ENCODE results near the gene CLASP1.
"Not testable (repeated sequence)": the region's sequence is repeated elsewhere in the genome, so short reads cannot be mapped to it uniquely, and the experiment has no call there.

CLASP1 gene

GRCh38 chr2:121575800-121576199, 73.5 kb downstream of the CLASP1 start:
- DNase-seq: no peak

- no peak for DNase-seq
These were observed 78.6 kb downstream of the CLASP1 start for GRCh38 chr2:121570667-121571055.

GRCh38 chr2:121570036-121570666, 79.1 kb downstream of the CLASP1 start:
- peak; percentile 22 for DNase-seq

GRCh38 chr2:121567957-121568409, 81.3 kb downstream of the CLASP1 start:
- no peak for DNase-seq

GRCh38 chr2:121567452-121567851, 81.8 kb downstream of the CLASP1 start:
- DNase-seq: no peak

GRCh38 chr2:121565389-121566250, 83.6 kb downstream of the CLASP1 start:
- peak; percentile 68 for DNase-seq

GRCh38 chr2:121564905-121565304, 84.4 kb downstream of the CLASP1 start:
- no peak for DNase-seq

- DNase-seq: not testable (repeated sequence)
These were observed 85.5 kb downstream of the CLASP1 start for GRCh38 chr2:121563754-121564153.

GRCh38 chr2:121562269-121563176, 86.7 kb downstream of the CLASP1 start:
- DNase-seq: no peak

GRCh38 chr2:121561617-121562268, 87.5 kb downstream of the CLASP1 start:
- DNase-seq: no peak

- no peak for DNase-seq
These were observed 90.9 kb downstream of the CLASP1 start for GRCh38 chr2:121558329-121558728.

GRCh38 chr2:121555008-121555407, 94.3 kb downstream of the CLASP1 start:
- DNase-seq: no peak

GRCh38 chr2:121552477-121553180, 96.6 kb downstream of the CLASP1 start:
- not testable (repeated sequence) for DNase-seq

- DNase-seq: no peak
These were observed 98.6 kb downstream of the CLASP1 start for GRCh38 chr2:121550669-121551068.

- no peak for DNase-seq
These were observed 101.6 kb downstream of the CLASP1 start for GRCh38 chr2:121547646-121548045.

- no peak for DNase-seq
These were observed 103.3 kb downstream of the CLASP1 start for GRCh38 chr2:121545913-121546312.

GRCh38 chr2:121545257-121545656, 104.0 kb downstream of the CLASP1 start:
- no peak for DNase-seq

- no peak for DNase-seq
These were observed 107.8 kb downstream of the CLASP1 start for GRCh38 chr2:121541495-121541894.

GRCh38 chr2:121539750-121540469, 109.4 kb downstream of the CLASP1 start:
- DNase-seq: no peak

- DNase-seq: no peak
These were observed 112.3 kb downstream of the CLASP1 start for GRCh38 chr2:121536850-121537557.

- DNase-seq: no peak
These were observed 112.9 kb downstream of the CLASP1 start for GRCh38 chr2:121536347-121536746.
